K562 (cell line): Measurements from ENCODE around the gene HAUS1. TPM values are rescaled to one million over a fixed set of nuclear protein-coding genes. Genes with fewer than 3 reads are reported as not detected.
A peak's percentile ranks its signal among the peaks of the same experiment; 100 is the strongest.

Experiments
- AFF1 ChIP-seq, 2 experiments: fragments of 450-650 bp; IDR thresholded peaks; 2 replicates each; pipeline ENCODE4 v1.6.1; 2018; ENCODE audit warnings: mild to moderate bottlenecking in 2 of 2, low read depth in 1 of 2; ENCODE audit not compliant: partially characterized antibody in 2 of 2
- CTBP1 ChIP-seq: fragments of 450-650 bp; IDR thresholded peaks from 2 replicates; pipeline ENCODE4 v1.6.1; 2016; ENCODE audit warnings: borderline replicate concordance
- EP400 ChIP-seq: fragments of 450-650 bp; IDR thresholded peaks from 2 replicates; pipeline ENCODE4 v1.6.1; 2017; ENCODE audit warnings: antibody characterized with exemption, mild to moderate bottlenecking, moderate library complexity
- ETS1 ChIP-seq: conservative IDR thresholded peaks from 2 replicates; pipeline ENCODE4 v1.6.1; 2011; ENCODE audit warnings: low read depth, mild to moderate bottlenecking, low read length; ENCODE audit not compliant: control insufficient read depth
- HES1 ChIP-seq: fragments of 450-650 bp; IDR thresholded peaks from 2 replicates; pipeline ENCODE4 v1.6.1; 2016; ENCODE audit warnings: low read depth, mild to moderate bottlenecking, moderate library complexity
- KDM1A ChIP-seq, 2 experiments: fragments of 450-650 bp; IDR thresholded peaks; 2 replicates each; pipeline ENCODE4 v1.6.1; 2016; ENCODE audit warnings: mild to moderate bottlenecking in 2 of 2
- LEF1 ChIP-seq: fragments of 450-650 bp; IDR thresholded peaks from 2 replicates; pipeline ENCODE4 v1.6.1; 2016; ENCODE audit warnings: mild to moderate bottlenecking
- MNT ChIP-seq, 2 experiments: fragments of 450-650 bp; conservative IDR thresholded peaks; 2 replicates each; pipeline ENCODE4 v1.6.1; 2017; ENCODE audit warnings: mild to moderate bottlenecking in 2 of 2, moderate library complexity in 2 of 2
- NCOA6 ChIP-seq: fragments of 450-650 bp; IDR thresholded peaks from 2 replicates; pipeline ENCODE4 v1.6.1; 2017; ENCODE audit warnings: mild to moderate bottlenecking
- OTX1 ChIP-seq: fragments of 450-650 bp; formaldehyde crosslinking; IDR thresholded peaks from 2 replicates; pipeline ENCODE4 v1.4.0; 2022; ENCODE audit warnings: mild to moderate bottlenecking
- POLR2H ChIP-seq: IDR thresholded peaks from 2 replicates; pipeline ENCODE4 v1.6.1; 2016; ENCODE audit warnings: missing genetic modification characterization, low read depth, mild to moderate bottlenecking, control low read depth, missing compliant biosample characterization, moderate library complexity
- SMARCA5 ChIP-seq: fragments of 450-650 bp; IDR thresholded peaks from 2 replicates; pipeline ENCODE4 v1.6.1; 2016
- TCF3 ChIP-seq: sonication (generic); formaldehyde crosslinking; IDR thresholded peaks from 2 replicates; pipeline ENCODE4 v1.4.0; 2020; ENCODE audit warnings: mild to moderate bottlenecking, missing genetic modification reagents
- THAP12 ChIP-seq: fragments of 250-450 bp; sonication (Bioruptor Pico); IDR thresholded peaks from 2 replicates; pipeline ENCODE4 v1.9.0; 2021; ENCODE audit warnings: mild to moderate bottlenecking, inconsistent platforms
- ZBED1 ChIP-seq: IDR thresholded peaks from 2 replicates; pipeline ENCODE4 v1.6.1; 2014
- ZNF41 ChIP-seq: fragments of 250-450 bp; sonication (Bioruptor Pico); conservative IDR thresholded peaks from 2 replicates; pipeline ENCODE4 v1.4.0; 2020; ENCODE audit warnings: mild to moderate bottlenecking
- polyA plus RNA-seq, 8 experiments: library from polyadenylated mRNA; depleted of rRNA in 4 of 8; stranded (reverse) in 5 of 8; unstranded in 3 of 8; fragments of >200 nt; fragmentation: Nextera tagmentation in 2 of 8; fragmentation: Illumina TruSeq in 1 of 8; extraction: Ambion mirVana in 2 of 8; extraction: Trizol in 1 of 8; gene quantifications; 2 replicates each; pipeline versions ENCODE4 v1.2.1 to v1.2.3, GENCODE V29; 2011 to 2014; ENCODE audit warnings: inconsistent platforms in 1 of 8, missing spikeins in 1 of 8
- total RNA-seq, 7 experiments: library from RNA; depleted of rRNA in 6 of 7; stranded (reverse); fragments of >200 nt in 6 of 7; fragmentation: Illumina TruSeq in 2 of 7; extraction: Trizol in 2 of 7; gene quantifications; 2 replicates each; pipeline versions ENCODE4 v1.2.1 to v1.2.3, GENCODE V29; 2011 to 2021; ENCODE audit warnings: low replicate concordance in 1 of 7

Gene HAUS1
- total and polyA plus RNA-seq, 9 of the 15 experiments (the other 6 are each of a cell fraction or from before 2014, with no cell fraction given), result 45.6 to 135 (median 76.3) TPM

GRCh38 chr18:46152808-46153617 lies 48.8 kb downstream of the HAUS1 start (continued):
- TF ChIP-seq ZBED1 (peak; percentile 77), OTX1 (CRISPR knock-in tag) (peak; percentile 80; the same call in 1 of the 2 replicates), ETS1 (peak; percentile 95), MNT (conservative IDR thresholded peaks at IDR 0.05) (peak; percentile 41 to 66; a peak in 2 of 4 replicates), EP400 (peak; percentile 63; the same call in 1 of the 2 replicates), LEF1 (peak; percentile 86), POLR2H (tag) (no peak), THAP12 (CRISPR knock-in tag) (0 out of 2 replicates have a peak, but pooled peaks have one; percentile 42), KDM1A (IDR thresholded peaks at IDR 0.05) (peak; percentile 97), NCOA6 (0 out of 2 replicates have a peak, but pooled peaks have one; percentile 21), TCF3 (peak; percentile 99), AFF1 (IDR thresholded peaks at IDR 0.05; ENCODE audit: low read depth in 1 of 2, partially characterized antibody in 2 of 2) (peak in 1 of 2 experiments; percentile 95), CTBP1 (peak; percentile 100), HES1 (peak; percentile 82), SMARCA5 (no peak), ZNF41 (0 out of 2 replicates have a peak, but pooled peaks have one; percentile 17)
